ENCODE results near the gene SEC31A.

GRCh38 chr4:82798168-82799005 lies 92.6 kb downstream of the SEC31A start, which contains the start of gene SCD5:
- TF ChIP-seq, protein P1, sequence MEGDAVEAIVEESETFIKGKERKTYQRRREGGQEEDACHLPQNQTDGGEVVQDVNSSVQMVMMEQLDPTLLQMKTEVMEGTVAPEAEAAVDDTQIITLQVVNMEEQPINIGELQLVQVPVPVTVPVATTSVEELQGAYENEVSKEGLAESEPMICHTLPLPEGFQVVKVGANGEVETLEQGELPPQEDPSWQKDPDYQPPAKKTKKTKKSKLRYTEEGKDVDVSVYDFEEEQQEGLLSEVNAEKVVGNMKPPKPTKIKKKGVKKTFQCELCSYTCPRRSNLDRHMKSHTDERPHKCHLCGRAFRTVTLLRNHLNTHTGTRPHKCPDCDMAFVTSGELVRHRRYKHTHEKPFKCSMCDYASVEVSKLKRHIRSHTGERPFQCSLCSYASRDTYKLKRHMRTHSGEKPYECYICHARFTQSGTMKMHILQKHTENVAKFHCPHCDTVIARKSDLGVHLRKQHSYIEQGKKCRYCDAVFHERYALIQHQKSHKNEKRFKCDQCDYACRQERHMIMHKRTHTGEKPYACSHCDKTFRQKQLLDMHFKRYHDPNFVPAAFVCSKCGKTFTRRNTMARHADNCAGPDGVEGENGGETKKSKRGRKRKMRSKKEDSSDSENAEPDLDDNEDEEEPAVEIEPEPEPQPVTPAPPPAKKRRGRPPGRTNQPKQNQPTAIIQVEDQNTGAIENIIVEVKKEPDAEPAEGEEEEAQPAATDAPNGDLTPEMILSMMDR (IDR thresholded peaks at IDR 0.05): peak in 1 of 4 experiments; percentile 5
- no peak for TF ChIP-seq EP300 (IDR thresholded peaks at IDR 0.05)
